ENCODE data around the gene MKNK1. TPM values are rescaled to one million over a fixed set of nuclear protein-coding genes. Genes with fewer than 3 reads are reported as not detected.
A peak's percentile ranks its signal among the peaks of the same experiment; 100 is the strongest.

The MKNK1 gene
- total RNA-seq, 1 experiment from 2014 or later = 40.1 TPM

DNA sequence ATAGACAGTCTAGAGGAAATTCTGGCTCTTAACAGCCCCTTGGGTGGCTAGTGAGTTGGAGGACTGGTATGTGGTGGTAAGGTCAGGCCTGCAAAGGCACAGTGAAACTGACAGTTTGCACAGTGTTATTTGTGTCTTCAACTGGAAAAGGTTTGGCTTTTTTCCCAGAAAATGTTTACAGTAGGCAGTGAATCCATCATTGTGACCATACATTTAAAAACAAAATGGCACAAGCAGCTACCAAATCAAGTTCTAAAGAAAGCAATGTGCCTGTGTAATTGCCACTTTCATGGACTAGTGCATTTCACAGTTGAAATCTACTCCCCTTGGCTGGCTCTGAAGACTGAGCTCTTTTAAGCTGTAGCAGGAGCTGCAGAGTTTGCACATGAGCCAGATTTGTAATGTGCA lies 39.3 kb upstream of the MKNK1 start:
- peak; percentile 96 for ATAC-seq
- in situ Hi-C loops (cut with HindIII; ENCODE audit: low pct_unique_long_range_greater_than_20kb, low sequenced_read_pairs) (no loop called here), intact Hi-C loops (cut with micrococcal nuclease; ENCODE audit: unreplicated experiment) (no loop called here)
- ChIA-PET CTCF (no interaction called here), POLR2A (interaction anchor here (1.0 kb wide), 1 partner anchor 17 kb away, joined by 3 read pairs; no protein-coding TSS in a partner anchor)
- no peak overlapping the region for H3K4me3 ChIP-seq (ENCODE audit: low read depth in 2 of 2, low read length in 2 of 2)
- H3K9me3 ChIP-seq (ENCODE audit: control insufficient read depth, insufficient read depth, low read depth, low read length) = no peaks in the 10 kb centered on the region
- DNase-seq (ENCODE audit: low read depth, low spot score) = peak; percentile 65
- H3K4me1 ChIP-seq (ENCODE audit: control insufficient read depth, insufficient read depth, low read length) = peaks cover 32% of the 10 kb centered on the region
- H3K27ac ChIP-seq (ENCODE audit: low read length) = peak overlapping the region; percentile 89
- no TSS peak for BruUV-seq (replicated peaks)
- TF ChIP-seq POLR2AphosphoS5 (IDR thresholded peaks at IDR 0.05; ENCODE audit: low read depth, low read length) = peak; percentile 69
- TF ChIP-seq, protein P1, sequence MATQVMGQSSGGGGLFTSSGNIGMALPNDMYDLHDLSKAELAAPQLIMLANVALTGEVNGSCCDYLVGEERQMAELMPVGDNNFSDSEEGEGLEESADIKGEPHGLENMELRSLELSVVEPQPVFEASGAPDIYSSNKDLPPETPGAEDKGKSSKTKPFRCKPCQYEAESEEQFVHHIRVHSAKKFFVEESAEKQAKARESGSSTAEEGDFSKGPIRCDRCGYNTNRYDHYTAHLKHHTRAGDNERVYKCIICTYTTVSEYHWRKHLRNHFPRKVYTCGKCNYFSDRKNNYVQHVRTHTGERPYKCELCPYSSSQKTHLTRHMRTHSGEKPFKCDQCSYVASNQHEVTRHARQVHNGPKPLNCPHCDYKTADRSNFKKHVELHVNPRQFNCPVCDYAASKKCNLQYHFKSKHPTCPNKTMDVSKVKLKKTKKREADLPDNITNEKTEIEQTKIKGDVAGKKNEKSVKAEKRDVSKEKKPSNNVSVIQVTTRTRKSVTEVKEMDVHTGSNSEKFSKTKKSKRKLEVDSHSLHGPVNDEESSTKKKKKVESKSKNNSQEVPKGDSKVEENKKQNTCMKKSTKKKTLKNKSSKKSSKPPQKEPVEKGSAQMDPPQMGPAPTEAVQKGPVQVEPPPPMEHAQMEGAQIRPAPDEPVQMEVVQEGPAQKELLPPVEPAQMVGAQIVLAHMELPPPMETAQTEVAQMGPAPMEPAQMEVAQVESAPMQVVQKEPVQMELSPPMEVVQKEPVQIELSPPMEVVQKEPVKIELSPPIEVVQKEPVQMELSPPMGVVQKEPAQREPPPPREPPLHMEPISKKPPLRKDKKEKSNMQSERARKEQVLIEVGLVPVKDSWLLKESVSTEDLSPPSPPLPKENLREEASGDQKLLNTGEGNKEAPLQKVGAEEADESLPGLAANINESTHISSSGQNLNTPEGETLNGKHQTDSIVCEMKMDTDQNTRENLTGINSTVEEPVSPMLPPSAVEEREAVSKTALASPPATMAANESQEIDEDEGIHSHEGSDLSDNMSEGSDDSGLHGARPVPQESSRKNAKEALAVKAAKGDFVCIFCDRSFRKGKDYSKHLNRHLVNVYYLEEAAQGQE (IDR thresholded peaks at IDR 0.05; ENCODE audit: insufficient read depth in 1 of 2, low read depth in 2 of 2, low read length in 1 of 2) = no peak
- TF ChIP-seq, protein P2, sequence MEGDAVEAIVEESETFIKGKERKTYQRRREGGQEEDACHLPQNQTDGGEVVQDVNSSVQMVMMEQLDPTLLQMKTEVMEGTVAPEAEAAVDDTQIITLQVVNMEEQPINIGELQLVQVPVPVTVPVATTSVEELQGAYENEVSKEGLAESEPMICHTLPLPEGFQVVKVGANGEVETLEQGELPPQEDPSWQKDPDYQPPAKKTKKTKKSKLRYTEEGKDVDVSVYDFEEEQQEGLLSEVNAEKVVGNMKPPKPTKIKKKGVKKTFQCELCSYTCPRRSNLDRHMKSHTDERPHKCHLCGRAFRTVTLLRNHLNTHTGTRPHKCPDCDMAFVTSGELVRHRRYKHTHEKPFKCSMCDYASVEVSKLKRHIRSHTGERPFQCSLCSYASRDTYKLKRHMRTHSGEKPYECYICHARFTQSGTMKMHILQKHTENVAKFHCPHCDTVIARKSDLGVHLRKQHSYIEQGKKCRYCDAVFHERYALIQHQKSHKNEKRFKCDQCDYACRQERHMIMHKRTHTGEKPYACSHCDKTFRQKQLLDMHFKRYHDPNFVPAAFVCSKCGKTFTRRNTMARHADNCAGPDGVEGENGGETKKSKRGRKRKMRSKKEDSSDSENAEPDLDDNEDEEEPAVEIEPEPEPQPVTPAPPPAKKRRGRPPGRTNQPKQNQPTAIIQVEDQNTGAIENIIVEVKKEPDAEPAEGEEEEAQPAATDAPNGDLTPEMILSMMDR (IDR thresholded peaks at IDR 0.05) = no peak
- peak; percentile 93 for TF ChIP-seq TCF7L2 (IDR thresholded peaks at IDR 0.05; ENCODE audit: low read depth, low read length)
- TF ChIP-seq SIN3A (IDR thresholded peaks at IDR 0.05; ENCODE audit: borderline replicate concordance, insufficient read depth, low read depth, low read length) = no peak
- H3K27me3 ChIP-seq (ENCODE audit: control insufficient read depth, insufficient read depth, low read length) = no peaks in the 10 kb centered on the region
- no peaks in the 10 kb centered on the region for H3K36me3 ChIP-seq (ENCODE audit: control insufficient read depth, insufficient read depth, low read length)

DNA sequence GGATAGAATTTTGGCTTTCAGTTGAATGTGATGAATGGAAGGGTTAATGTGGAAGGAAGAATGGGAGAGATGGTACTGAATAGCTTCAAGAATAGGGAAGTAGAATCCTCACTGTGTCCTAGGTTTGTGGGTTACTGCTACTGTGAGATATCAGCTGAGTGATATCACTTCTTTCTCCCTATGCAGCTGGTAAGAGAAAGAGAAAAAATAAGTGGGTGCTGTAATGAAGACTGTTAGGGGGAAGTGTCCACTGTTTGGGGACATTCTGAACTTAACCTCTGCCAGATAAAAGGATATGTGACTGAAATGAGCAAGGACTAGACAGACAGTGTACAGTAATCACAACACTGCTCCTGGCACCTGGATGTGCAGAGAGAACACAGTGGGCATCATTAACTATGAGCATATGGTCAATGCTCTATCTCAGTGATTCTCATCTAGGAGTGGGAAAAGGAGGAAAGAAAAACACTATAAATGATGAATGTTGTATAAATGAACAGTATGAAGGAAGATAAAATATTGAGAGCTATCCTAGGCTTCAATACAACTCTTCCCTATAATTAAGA lies 38.1 kb upstream of the MKNK1 start:
- Histone ChIP-seq H3K27ac (ENCODE audit: low read length) (peak overlapping the region; percentile 89), H3K9me3 (ENCODE audit: control insufficient read depth, insufficient read depth, low read depth, low read length) (no peaks in the 10 kb centered on the region), H3K27me3 (ENCODE audit: control insufficient read depth, insufficient read depth, low read length) (no peaks in the 10 kb centered on the region), H3K36me3 (ENCODE audit: control insufficient read depth, insufficient read depth, low read length) (no peaks in the 10 kb centered on the region), H3K4me1 (ENCODE audit: control insufficient read depth, insufficient read depth, low read length) (peaks cover 32% of the 10 kb centered on the region), H3K4me3 (ENCODE audit: low read depth in 2 of 2, low read length in 2 of 2) (no peak overlapping the region)
- no TSS peak for BruUV-seq (replicated peaks)
- POLR2A ChIA-PET = no interaction called here
- no peak for TF ChIP-seq POLR2AphosphoS5 (IDR thresholded peaks at IDR 0.05; ENCODE audit: low read depth, low read length)
- no peak for TF ChIP-seq SIN3A (IDR thresholded peaks at IDR 0.05; ENCODE audit: borderline replicate concordance, insufficient read depth, low read depth, low read length)
- TF ChIP-seq, protein P2 (IDR thresholded peaks at IDR 0.05) = no peak
- TF ChIP-seq, protein P1 (IDR thresholded peaks at IDR 0.05; ENCODE audit: insufficient read depth in 1 of 2, low read depth in 2 of 2, low read length in 1 of 2) = no peak
- TF ChIP-seq TCF7L2 (IDR thresholded peaks at IDR 0.05; ENCODE audit: low read depth, low read length) = no peak
- DNase-seq (ENCODE audit: low read depth, low spot score) (no peak), ATAC-seq (no peak)
- CTCF ChIA-PET = no interaction called here
- in situ Hi-C loops (cut with HindIII; ENCODE audit: low pct_unique_long_range_greater_than_20kb, low sequenced_read_pairs) = no loop called here
- intact Hi-C loops (cut with micrococcal nuclease; ENCODE audit: unreplicated experiment) = no loop called here
